H1 (cell line): ENCODE results near the gene MYO16. TPM values are rescaled to one million over a fixed set of nuclear protein-coding genes. Genes with fewer than 3 reads are reported as not detected.

ENCODE experiments used
- polyA plus RNA-seq, 7 experiments: library from polyadenylated mRNA; depleted of rRNA in 3 of 7; stranded (reverse) in 5 of 7; unstranded in 2 of 7; fragments of >200 nt in 5 of 7; fragments of 200-250 nt in 2 of 7; gene quantifications; 1 replicate in 5 of 7; 2 replicates in 1 of 7; 4 replicates in 1 of 7; pipeline versions ENCODE4 v1.2.1 to v1.2.3, GENCODE V29; 2011 to 2013; ENCODE audit warnings: missing spikeins in 2 of 7, mixed read lengths in 2 of 7
- total RNA-seq: library from RNA; stranded (reverse); fragmentation: NEBNext Ultra II Directional; extraction: Animal tissue kit (Norgen Biotek cat#: 25700); gene quantifications from 2 replicates; pipeline ENCODE4 v1.2.1, GENCODE V29; 2021
- TF ChIP-seq, protein P1 (sequence below): fragments of 300-600 bp; sonication (generic); IDR thresholded peaks from 2 replicates; pipeline ENCODE4 v1.7.1; 2012; ENCODE audit warnings: low read length, moderate library complexity, mild to moderate bottlenecking, inconsistent platforms; ENCODE audit not compliant: insufficient replicate concordance

Gene MYO16
- total and polyA plus RNA-seq, 2 of the 8 experiments (the other 6 are each of a cell fraction or from before 2014, with no cell fraction given) = 0.02 to 0.22 TPM

DNA sequence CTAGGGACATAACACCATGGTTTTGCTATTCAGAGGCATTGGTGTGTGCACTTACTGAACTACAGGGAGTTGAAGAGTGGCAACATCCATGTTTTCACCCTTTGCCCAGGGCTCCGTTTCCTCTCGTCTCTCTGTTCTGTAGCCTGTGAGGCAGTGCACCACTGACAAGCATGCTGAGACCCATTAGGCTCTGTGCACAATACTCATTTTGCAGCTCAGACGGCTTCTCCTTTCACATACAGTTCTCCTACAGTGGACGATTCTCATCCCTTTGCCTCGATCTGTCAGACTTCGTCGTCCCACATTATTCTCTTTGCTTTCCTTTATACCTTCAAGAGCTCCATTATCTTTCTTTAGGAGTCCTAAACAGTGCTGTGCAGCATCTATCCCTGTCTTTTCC lies 403.7 kb downstream of the MYO16 start (continued):
- TF ChIP-seq, protein P1, sequence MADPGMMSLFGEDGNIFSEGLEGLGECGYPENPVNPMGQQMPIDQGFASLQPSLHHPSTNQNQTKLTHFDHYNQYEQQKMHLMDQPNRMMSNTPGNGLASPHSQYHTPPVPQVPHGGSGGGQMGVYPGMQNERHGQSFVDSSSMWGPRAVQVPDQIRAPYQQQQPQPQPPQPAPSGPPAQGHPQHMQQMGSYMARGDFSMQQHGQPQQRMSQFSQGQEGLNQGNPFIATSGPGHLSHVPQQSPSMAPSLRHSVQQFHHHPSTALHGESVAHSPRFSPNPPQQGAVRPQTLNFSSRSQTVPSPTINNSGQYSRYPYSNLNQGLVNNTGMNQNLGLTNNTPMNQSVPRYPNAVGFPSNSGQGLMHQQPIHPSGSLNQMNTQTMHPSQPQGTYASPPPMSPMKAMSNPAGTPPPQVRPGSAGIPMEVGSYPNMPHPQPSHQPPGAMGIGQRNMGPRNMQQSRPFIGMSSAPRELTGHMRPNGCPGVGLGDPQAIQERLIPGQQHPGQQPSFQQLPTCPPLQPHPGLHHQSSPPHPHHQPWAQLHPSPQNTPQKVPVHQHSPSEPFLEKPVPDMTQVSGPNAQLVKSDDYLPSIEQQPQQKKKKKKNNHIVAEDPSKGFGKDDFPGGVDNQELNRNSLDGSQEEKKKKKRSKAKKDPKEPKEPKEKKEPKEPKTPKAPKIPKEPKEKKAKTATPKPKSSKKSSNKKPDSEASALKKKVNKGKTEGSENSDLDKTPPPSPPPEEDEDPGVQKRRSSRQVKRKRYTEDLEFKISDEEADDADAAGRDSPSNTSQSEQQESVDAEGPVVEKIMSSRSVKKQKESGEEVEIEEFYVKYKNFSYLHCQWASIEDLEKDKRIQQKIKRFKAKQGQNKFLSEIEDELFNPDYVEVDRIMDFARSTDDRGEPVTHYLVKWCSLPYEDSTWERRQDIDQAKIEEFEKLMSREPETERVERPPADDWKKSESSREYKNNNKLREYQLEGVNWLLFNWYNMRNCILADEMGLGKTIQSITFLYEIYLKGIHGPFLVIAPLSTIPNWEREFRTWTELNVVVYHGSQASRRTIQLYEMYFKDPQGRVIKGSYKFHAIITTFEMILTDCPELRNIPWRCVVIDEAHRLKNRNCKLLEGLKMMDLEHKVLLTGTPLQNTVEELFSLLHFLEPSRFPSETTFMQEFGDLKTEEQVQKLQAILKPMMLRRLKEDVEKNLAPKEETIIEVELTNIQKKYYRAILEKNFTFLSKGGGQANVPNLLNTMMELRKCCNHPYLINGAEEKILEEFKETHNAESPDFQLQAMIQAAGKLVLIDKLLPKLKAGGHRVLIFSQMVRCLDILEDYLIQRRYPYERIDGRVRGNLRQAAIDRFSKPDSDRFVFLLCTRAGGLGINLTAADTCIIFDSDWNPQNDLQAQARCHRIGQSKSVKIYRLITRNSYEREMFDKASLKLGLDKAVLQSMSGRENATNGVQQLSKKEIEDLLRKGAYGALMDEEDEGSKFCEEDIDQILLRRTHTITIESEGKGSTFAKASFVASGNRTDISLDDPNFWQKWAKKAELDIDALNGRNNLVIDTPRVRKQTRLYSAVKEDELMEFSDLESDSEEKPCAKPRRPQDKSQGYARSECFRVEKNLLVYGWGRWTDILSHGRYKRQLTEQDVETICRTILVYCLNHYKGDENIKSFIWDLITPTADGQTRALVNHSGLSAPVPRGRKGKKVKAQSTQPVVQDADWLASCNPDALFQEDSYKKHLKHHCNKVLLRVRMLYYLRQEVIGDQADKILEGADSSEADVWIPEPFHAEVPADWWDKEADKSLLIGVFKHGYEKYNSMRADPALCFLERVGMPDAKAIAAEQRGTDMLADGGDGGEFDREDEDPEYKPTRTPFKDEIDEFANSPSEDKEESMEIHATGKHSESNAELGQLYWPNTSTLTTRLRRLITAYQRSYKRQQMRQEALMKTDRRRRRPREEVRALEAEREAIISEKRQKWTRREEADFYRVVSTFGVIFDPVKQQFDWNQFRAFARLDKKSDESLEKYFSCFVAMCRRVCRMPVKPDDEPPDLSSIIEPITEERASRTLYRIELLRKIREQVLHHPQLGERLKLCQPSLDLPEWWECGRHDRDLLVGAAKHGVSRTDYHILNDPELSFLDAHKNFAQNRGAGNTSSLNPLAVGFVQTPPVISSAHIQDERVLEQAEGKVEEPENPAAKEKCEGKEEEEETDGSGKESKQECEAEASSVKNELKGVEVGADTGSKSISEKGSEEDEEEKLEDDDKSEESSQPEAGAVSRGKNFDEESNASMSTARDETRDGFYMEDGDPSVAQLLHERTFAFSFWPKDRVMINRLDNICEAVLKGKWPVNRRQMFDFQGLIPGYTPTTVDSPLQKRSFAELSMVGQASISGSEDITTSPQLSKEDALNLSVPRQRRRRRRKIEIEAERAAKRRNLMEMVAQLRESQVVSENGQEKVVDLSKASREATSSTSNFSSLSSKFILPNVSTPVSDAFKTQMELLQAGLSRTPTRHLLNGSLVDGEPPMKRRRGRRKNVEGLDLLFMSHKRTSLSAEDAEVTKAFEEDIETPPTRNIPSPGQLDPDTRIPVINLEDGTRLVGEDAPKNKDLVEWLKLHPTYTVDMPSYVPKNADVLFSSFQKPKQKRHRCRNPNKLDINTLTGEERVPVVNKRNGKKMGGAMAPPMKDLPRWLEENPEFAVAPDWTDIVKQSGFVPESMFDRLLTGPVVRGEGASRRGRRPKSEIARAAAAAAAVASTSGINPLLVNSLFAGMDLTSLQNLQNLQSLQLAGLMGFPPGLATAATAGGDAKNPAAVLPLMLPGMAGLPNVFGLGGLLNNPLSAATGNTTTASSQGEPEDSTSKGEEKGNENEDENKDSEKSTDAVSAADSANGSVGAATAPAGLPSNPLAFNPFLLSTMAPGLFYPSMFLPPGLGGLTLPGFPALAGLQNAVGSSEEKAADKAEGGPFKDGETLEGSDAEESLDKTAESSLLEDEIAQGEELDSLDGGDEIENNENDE = no peak
